GM21786 (cell line): ENCODE data around the gene ZNF493.

Experiments used
- ATAC-seq: cut with Tn5 transposase; IDR thresholded peaks from one replicate; pipeline ENCODE4 v1.9.1; 2021; ENCODE audit not compliant: unreplicated experiment

The ZNF493 gene

DNA sequence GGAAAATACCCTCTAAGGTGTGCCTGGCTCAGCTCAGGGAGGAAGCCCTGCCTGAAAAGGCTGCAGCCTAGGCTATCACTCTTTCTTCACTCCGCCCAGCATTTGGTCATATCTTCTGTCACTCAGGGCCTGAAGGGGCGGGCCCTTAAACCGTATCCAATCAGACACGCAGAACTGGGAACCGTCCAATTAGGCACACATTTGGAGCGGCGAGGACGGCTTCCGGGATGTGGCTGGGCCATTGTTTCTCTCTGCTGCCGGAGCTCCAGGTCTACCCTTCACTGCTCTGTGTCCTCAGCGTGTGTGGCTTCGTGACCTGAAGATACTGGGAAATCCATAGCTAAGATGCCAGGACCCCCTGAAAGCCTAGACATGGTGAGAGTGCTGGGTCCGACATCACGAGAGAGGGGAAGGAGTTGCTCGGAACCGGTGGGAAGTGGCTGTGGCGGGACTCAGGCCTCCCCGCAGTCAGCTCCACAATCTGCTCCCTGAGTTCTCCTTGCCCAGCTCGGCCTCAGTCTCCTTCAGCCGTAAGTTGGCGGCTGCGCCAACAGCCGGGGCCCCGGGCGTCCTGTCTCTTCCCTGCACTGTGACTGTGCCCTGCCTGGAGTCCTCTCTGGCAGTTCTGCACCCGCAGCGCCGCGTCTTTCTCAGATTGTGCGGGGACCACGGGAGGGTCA is at the start of gene ZNF493:
ZNF493 (plus strand) TSS at position 241 of the 680 bp plus-strand sequence; CDS start at position 346, 105 bp downstream.
- ATAC-seq, result peak; percentile 100

DNA sequence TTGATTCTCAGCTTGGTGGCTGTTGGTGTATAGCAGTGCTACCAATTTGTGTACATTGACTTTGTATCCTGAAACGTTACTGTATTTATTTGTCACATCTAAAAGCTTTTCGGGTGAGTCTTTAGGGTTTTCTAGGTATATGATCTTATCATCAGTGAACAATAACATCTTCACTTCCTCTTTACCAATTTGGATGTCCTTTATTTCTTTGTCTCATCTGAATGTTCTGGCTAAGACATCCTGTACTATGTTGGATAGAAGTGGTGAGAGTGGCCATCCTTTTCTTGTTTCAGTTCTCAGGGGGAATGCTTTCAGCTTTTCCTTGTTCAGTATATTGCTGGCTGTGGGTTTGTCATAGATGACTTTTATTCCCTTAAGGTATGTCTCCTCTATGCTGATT is 44.1 kb upstream of the ZNF493 start:
- no peak for ATAC-seq

DNA sequence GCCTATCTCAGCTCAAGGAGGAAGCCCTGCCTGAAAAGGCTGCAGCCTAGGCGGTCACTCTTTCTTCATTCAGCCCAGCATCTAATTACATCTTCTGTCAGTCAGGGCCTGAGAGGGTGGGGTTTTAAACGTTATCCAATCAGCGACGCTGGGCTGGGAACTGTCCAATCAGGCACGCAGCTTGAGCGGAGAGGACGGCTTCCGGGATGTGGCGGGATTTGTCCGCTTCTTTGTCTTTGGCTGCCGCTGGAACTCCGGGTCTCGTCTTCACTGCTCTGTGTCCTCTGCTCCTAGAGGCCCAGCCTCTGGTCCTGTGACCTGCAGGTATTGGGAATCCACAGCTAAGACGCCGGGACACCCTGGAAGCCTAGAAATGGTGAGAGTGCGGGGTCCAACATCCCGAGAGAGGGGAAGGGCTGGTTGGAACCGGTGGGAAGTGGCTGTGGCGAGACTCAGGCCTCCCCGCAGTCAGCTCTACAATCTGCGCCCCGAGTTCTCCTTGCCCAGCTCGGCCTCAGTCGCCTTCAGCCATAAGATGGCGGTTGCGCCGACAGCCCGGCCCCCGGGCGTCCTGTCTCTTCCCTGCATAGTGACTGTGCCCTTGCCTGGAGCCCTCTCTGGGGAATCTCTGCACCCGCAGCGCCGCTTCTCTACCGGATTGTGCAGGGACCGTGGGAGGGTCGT is 38.0 kb upstream of the ZNF493 start, which contains the start of gene ZNF738:
ZNF738 (plus strand) TSS at position 233 of the 684 bp plus-strand sequence; CDS start at position 374, 141 bp downstream.
- ATAC-seq, result peak; percentile 96

DNA sequence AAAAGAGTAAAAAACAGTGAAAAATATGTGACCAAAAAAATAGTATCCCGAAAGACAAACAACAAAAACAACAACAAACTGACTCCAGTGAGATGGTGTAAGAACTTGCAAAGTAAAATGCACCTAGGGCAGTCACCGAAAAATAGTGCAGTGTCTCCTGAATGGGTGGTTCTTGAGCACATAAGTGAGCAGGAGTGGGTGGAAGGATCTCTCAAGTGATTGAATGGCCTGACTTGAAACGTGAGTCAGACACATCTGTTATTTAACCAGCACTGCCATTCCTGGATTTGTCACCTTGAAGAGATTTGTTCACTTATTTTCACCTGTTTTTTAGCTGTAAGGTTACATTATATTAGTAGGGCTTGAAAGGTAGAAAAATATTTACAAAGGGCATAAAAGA is 34.6 kb upstream of the ZNF493 start:
- no peak for ATAC-seq

DNA sequence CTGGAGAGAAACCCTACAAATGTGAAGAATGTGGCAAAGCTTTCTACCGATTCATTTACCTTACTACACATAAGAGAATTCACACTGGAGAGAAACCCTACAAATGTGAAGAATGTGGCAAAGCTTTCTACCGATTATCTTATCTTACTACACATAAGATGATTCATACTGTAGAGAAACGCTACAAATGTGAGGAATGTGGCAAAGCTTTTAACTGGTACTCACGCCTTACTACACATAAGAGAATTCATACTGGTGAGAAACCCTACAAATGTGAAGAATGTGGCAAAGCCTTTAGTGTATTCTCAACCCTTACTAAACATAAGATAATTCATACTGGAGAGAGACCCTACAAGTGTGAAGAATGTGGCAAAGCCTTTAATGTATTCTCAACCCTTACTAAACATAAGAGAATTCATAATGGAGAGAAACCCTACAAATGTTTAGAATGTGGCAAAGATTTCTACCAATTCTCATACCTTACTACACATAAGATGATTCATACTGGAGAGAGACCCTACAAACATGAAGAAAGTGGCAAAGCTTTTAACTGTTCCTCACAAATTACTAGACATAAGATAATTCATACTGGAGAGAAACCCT is 12.9 kb upstream of the ZNF493 start:
- ATAC-seq, result no peak

DNA sequence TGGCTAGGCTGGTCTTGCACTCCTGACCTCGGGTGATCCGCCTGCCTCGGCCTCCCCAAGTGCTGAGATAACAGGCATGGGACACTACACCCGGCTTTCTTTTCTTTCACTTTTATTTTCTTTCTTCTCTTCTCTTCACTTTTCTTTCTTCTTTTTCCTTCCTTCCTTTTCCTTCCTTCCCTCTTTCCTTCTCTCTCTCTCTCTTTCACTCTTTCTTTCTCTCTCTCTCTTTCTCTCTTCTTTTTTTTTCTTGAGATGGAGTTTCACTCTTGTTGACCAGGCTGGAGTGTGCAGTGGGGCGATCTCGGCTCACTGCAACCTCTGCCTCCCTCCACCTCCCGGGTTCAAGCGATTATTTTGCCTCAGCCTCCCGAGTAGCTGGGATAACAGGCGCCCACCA is 812 bp upstream of the ZNF493 start:
- ATAC-seq, result no peak

DNA sequence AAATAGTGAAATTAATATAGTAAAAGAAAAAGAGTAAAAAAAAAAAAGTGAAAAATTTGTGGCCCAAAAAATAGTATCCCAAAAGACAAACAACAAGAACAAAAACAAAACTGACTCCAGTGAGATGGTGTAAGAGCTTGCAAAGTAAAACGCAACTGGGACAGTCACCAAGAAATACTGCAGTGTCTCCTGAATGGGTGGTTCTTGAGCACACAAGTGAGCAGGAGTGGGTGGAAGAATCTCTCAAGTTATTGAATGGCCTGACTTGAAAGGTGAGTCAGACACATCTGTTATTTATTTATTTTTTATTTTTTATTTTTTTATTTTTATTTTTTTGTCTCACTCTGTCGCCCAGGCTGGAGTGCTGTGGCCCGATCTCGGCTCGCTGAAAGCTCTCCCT is 1.9 kb downstream of the ZNF493 start:
- no peak for ATAC-seq

DNA sequence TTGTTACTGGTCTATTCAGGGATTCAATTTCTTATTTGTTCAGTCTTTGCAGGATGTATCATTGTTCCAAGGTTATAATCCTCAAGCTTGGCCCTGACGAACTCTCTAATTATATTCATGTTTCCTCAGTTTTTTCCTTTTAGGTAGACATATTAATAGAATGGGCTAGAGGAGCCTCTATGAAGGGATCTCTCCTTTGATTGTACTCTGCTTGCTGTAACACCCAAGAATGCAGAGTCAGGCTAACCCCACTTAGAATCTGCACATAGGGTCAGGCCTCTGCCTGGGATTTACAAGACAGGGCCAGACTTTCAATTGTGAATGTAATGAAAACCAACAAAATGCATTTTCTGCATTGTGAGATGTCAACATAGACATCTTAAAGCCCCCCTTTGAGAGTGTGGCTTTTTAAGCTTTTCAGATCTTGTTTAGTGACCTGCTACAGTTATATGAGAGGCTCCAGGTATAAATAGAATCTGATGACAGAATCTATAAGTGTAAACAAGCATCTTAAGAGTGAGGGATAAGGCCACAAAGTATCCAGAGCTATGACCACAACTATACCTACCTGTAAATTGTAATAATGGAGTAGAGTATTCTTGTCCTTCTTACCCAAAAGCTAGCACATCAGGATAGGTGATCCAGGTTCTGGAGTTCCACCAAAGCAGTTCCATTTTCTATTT is 5.5 kb downstream of the ZNF493 start:
- no peak for ATAC-seq

DNA sequence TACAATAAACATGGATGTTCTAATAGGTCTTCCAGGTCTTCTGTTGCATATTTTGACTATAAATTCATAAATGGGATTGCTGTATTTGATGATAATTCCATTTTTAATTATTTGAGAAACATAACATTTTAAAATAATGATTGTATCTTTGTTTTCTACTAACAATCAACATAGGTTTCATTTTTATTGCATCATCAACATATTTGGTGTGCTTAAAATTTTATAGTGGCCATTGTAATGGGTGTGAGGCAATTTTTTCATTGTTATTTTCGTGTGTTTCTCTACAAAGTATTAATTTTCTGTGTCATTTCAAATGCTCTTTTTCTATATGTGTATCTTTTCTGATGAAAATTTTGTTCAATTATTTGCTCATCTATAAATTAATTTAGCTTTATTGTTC is 13.2 kb downstream of the ZNF493 start:
- ATAC-seq, result no peak

DNA sequence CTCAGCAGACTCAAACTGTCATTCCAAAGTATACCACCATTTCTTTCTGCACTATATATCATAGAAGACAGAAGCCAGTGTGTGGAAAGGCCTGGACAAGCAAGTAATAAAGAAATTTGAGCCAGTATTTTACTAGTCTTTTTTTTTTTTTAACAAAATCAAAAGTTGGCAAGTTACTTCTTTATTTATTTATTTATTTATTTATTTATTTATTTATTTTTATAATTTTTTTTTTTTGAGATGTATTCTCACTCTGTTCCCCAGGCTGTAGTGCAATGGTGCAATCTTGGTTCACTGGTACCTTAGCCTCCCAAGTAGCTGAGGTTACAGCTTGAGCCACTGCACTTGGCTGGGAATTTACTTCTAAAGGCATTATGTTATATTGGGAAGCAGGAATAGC is 25.3 kb downstream of the ZNF493 start:
- no peak for ATAC-seq

DNA sequence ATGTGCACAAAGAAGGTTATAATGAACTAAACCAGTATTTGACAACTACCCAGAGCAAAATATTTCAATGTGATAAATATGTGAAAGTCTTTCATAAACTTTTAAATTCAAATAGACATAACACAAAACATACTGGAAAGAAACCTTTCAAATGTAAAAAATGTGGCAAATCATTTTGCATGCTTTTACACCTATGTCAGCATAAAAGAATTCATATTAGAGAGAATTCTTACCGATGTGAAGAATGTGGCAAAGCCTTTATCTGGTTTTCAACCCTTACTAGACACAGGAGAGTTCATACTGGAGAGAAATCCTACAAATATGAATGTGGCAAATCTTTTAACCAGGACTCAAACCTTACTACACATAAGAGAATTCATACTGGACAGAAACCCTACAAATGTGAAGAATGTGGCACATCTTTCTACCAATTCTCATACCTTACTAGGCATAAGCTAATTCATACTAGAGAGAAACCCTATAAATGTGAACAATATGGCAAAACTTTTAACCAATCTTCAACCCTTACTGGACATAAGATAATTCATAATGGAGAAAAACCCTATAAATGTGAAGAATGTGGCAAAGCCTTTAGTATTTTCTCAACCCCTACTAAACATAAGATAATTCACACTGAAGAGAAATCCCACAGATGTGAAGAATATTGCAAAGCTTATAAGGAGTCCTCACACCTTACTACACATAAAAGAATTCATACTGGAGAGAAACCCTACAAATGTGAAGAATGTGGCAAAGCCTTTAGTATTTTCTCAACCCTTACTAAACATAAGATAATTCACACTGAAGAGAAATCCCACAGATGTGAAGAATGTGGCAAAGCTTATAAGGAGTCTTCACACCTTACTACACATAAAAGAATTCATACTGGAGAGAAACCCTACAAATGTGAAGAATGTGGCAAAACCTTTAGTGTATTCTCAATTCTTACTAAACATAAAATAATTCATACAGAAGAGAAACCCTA is 26.4 kb downstream of the ZNF493 start:
- no peak for ATAC-seq

DNA sequence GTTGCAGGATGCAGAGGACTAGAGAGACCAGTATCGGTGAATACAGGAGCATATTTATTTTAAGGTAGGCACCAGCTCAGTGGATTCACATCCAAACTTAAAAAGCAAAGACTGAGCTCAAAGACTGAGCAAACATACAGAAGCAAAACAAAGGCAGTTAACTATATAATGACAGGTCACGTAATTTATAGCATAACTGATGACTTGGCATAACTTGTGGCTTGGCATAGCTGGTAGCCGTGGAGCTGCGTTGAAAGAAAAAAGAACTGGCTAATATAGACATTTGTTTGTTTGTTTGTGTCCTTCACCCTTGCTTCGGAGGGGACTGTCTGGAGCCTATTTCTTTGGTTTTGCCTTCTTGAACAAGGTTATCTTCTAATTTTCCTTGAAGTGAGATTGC is 33.7 kb downstream of the ZNF493 start:
- ATAC-seq, result no peak

DNA sequence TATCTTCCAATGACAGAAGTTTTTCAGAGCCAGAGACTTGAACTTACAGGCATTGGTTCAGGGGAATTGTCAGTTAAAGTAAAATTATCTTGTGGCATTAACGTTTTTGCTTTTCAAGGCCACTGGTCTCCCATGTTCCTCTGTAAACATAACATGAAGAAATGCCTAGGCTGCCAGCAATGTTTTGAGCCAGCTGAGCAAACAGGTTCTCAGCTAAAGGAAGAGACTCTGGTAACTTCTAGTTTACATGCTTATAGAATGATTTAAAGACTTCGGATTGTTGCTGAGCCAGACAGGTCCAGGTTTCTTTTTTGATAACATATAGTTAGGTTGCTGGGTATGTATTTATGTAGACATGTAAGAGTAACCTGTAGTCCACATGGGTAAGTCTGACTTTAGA is 35.7 kb downstream of the ZNF493 start:
- ATAC-seq, result no peak

DNA sequence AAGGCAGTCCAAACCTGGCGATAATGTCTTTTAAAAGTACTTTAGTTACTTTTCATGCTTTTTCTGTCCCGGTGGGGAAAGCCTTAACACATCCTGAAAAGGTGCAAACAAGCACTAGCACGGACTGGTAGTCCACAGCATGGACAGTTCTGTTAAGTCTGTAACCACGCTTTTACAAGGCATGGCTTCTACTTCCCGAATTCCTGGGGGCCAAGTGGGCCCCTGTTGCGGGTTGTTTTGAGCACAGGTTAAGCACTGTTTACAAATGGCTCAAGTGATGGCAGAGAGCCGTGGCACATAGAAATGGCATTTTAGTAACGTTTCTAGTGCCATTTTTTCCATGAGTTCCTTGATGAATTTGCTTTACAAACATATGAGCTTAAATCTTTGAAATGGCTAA is 37.6 kb downstream of the ZNF493 start:
- ATAC-seq, result no peak

DNA sequence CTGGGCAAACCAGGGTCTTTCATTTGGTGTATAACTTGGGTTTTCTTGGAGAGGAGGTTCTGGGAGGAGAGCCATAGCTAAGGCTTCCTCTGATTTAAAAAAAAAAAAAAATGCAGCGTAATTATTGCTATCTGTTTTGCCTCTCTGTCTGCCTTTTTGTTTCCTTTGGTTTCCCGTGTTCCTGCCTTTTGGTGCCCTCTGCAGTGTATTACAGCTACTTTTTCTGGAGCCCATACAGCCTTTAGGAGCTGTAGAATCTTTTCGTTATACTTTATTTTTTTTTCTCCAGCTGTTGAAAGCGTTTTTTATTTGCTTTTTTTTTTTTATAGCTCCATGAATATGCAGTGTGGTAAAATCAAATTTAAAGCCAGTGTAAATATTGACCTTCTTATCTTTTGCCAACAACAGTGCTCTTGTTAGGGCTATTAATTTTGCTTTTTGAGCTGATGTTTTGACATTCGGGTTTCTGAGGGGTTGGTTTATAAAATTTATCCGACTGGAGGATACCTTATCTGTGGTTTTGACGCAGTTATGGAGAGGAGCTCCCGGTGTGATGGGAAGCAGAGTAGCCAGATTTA is 38.1 kb downstream of the ZNF493 start:
- no peak for ATAC-seq

DNA sequence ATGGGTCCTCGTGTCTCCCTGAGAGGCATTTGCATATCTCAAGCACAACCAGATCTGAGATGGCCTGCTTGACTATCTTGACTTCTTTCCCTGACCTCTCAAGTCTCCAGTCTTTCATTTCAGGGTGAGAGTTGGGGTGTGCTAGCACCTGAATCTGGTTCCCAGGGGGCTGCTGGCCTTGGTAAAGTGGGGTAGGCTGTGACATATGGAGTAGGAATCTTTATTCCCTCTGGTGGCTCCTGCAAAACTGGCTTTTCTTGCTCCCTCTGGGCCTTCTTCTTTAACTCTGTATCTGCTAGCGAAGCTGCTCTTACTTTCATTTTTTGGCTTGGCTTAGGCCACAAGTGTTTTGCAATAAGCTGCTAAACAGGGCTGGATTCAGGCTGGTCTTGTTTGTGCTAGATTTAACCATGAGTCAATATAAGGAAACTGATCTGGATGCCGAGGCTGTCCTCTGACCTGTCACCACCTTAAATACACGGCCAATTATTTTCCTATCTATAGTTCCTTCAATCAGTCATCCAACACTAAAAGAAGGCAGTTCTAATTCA is 42.3 kb downstream of the ZNF493 start:
- no peak for ATAC-seq

DNA sequence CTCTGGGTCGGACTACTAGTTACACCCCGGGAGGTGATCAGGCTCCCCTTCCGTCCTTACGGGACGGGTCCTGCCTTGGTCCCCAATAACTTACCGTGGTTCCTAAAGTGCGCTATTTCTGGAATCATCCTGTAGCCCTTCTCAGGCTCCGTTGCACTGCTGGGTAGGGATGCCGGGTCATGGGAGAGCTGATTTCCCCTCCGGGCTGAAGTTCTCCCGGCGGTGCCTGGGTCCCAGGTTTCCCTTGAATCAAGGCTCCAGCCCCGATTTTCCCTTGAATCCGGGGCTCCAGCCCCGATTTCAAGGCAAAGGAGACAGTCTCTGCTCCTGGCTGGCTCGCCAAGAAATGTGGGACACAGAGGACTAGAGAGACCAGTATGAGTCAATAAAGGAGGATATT is 43.4 kb downstream of the ZNF493 start:
- no peak for ATAC-seq

DNA sequence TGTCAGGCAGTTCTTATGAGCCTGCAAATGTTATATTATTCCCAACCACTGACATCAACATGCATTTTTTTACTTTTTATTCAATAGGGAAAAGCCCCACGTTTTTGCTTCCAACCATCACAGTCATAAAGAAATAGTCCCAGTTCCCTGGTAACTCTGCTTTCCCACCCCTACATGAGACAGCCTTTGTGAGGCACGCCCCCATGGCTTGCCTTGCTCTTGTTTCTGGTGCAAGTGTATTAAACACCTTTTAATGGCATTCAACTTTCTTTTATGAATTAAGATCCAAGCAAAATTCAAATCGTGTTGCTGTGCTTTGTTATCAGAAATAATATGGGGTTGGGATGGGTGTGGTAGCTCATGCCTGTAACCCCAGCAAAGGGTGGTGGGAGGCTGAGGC is 54.3 kb downstream of the ZNF493 start:
- ATAC-seq, result no peak

DNA sequence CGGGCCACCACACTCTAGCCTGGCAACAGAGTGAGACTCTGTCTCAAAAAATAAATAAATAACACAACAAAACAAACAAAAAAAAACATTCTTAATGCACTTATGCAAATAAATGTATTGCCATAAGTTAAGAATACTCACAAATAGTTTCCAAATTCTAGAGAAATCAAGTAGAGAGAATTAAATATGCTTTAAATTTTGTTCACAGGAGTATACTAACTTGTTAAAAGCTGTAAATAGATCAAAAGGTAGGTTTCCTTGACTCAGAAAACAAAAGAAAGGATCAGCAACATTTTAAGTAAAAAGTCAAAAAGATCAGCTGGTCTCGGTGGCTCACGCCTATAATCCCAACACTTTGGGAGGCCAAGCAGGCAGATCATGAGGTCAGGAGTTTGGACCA is 58.0 kb downstream of the ZNF493 start:
- ATAC-seq, result no peak

DNA sequence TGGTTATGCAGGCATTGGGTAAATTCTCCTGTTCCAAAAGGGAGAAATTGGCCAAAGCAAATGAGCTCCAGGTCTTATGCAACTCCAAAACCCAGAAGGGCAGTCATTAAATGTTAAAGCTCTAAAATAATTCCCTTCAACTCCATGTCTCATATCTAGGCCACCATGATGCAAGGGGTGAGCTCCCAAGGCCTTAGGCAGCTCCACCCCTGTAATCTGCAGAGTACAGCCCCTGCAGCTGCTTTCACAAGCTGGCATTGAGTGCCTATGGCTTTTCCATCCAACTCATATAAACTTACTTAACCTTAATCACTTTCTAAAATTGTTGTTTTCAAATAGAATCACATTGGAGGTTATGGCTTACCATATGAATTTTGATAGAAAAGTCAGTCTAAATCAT is 63.8 kb downstream of the ZNF493 start:
- no peak for ATAC-seq
